ENCODE results near the gene FAT1.

DNA sequence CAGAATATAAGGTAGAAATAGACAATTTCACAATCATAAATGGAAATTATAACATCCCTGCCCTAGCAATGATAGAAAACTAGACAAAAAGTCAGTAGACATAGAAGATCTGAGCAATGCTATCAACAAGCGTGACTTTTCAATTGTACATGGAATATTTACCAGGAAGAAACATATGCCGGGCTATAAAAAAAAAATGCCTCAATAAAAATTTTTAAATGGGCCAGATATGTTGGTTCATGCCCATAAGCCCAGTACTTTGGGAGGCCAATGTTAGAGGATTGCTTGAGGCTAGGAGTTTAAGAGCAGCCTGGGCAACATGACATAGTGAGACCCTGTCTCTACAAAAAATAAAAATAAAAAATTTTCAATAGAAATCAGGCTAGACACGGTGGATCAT lies 163.0 kb downstream of the FAT1 start:
- TF ChIP-seq, protein P1, sequence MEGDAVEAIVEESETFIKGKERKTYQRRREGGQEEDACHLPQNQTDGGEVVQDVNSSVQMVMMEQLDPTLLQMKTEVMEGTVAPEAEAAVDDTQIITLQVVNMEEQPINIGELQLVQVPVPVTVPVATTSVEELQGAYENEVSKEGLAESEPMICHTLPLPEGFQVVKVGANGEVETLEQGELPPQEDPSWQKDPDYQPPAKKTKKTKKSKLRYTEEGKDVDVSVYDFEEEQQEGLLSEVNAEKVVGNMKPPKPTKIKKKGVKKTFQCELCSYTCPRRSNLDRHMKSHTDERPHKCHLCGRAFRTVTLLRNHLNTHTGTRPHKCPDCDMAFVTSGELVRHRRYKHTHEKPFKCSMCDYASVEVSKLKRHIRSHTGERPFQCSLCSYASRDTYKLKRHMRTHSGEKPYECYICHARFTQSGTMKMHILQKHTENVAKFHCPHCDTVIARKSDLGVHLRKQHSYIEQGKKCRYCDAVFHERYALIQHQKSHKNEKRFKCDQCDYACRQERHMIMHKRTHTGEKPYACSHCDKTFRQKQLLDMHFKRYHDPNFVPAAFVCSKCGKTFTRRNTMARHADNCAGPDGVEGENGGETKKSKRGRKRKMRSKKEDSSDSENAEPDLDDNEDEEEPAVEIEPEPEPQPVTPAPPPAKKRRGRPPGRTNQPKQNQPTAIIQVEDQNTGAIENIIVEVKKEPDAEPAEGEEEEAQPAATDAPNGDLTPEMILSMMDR (IDR thresholded peaks at IDR 0.05): no peak
- TF ChIP-seq POLR2AphosphoS5 (IDR thresholded peaks at IDR 0.05): no peak
- TF ChIP-seq POLR2A (IDR thresholded peaks at IDR 0.05): no peak
